Osteoblast (primary cell): ENCODE measurements around the gene SIRPA. TPM values are rescaled to one million over a fixed set of nuclear protein-coding genes. Genes with fewer than 3 reads are reported as not detected.
"Not testable (repeated sequence)": the region's sequence is repeated elsewhere in the genome, so short reads cannot be mapped to it uniquely, and the experiment has no call there.

Experiments
- DNase-seq: peaks from one replicate; pipeline ENCODE4 v3.0.0; 2011; ENCODE audit warnings: low spot score, mixed read lengths; ENCODE audit not compliant: insufficient read length; ENCODE audit errors: missing footprints
- H2AFZ ChIP-seq: 2 replicates; pipeline ENCODE4 v1.6.0; 2011; ENCODE audit warnings: mild to moderate bottlenecking, low read length
- H3K27ac ChIP-seq: 2 replicates; pipeline ENCODE4 v1.5.1; 2011; ENCODE audit warnings: mild to moderate bottlenecking, low read depth, low read length, moderate library complexity
- H3K27me3 ChIP-seq: 2 replicates; pipeline ENCODE4 v1.6.0; 2012; ENCODE audit warnings: mild to moderate bottlenecking, control low read depth, inconsistent platforms, low read length, moderate library complexity; ENCODE audit not compliant: insufficient read depth
- H3K36me3 ChIP-seq: 2 replicates; pipeline ENCODE4 v1.5.1; 2011; ENCODE audit warnings: mild to moderate bottlenecking, low read length, control low read depth, moderate library complexity; ENCODE audit not compliant: insufficient read depth
- H3K4me1 ChIP-seq: 2 replicates; pipeline ENCODE4 v1.5.1; 2011; ENCODE audit warnings: mild to moderate bottlenecking, low read length, control low read depth, moderate library complexity; ENCODE audit not compliant: insufficient read depth
- H3K4me2 ChIP-seq: 2 replicates; pipeline ENCODE4 v1.6.0; 2011; ENCODE audit warnings: mild to moderate bottlenecking, low read length; ENCODE audit not compliant: insufficient read depth
- H3K4me3 ChIP-seq: fragments of 200-600 bp; sonication (generic); 3 replicates; pipeline ENCODE4 v1.5.1; 2012; ENCODE audit warnings: mild to moderate bottlenecking, low read length, inconsistent platforms; ENCODE audit not compliant: insufficient read depth
- H3K79me2 ChIP-seq: 2 replicates; pipeline ENCODE4 v1.6.0; 2012; ENCODE audit warnings: mild to moderate bottlenecking, low read length, control low read depth, inconsistent platforms; ENCODE audit not compliant: insufficient read depth
- H3K9me3 ChIP-seq: 2 replicates; pipeline ENCODE4 v1.5.1; 2011; ENCODE audit warnings: low read depth, low read length, control low read depth
- H4K20me1 ChIP-seq: 2 replicates; pipeline ENCODE4 v1.6.0; 2012; ENCODE audit warnings: mild to moderate bottlenecking, low read length, control low read depth; ENCODE audit not compliant: insufficient read depth
- CTCF ChIP-seq: IDR thresholded peaks from 2 replicates; pipeline ENCODE4 v1.5.1; 2011; ENCODE audit warnings: mild to moderate bottlenecking, low read depth, low read length, moderate library complexity; ENCODE audit errors: extremely low read depth
- total RNA-seq: library from RNA; depleted of rRNA; stranded (reverse); fragments of >200 nt; gene quantifications from 2 replicates; pipeline ENCODE4 v1.2.3, GENCODE V29; 2012

Gene SIRPA
- total RNA-seq, 1 donor = 15.9 TPM

- DNase-seq = no peak
- Histone ChIP-seq H3K4me3 (no peak overlapping the region), H3K4me2 (no peak overlapping the region), H3K9me3 (no peaks in the 10 kb centered on the region), H3K36me3 (peaks cover 25% of the 10 kb centered on the region), H3K27me3 (no peaks in the 10 kb centered on the region), H4K20me1 (peaks cover 59% of the 10 kb centered on the region), H3K79me2 (peaks cover 51% of the 10 kb centered on the region), H2AFZ (no peak overlapping the region), H3K4me1 (peaks cover 17% of the 10 kb centered on the region), H3K27ac (no peak overlapping the region)
- TF ChIP-seq CTCF = no peak
Observed at GRCh38 chr20:1911536-1911935, 16.3 kb downstream of the SIRPA start.

- Histone ChIP-seq H3K9me3 (no peaks in the 10 kb centered on the region), H3K27me3 (no peaks in the 10 kb centered on the region), H4K20me1 (peaks cover 54% of the 10 kb centered on the region), H3K27ac (no peak overlapping the region), H3K36me3 (peaks cover 26% of the 10 kb centered on the region), H3K4me2 (no peak overlapping the region), H3K79me2 (peaks cover 49% of the 10 kb centered on the region), H3K4me1 (peaks cover 12% of the 10 kb centered on the region), H2AFZ (no peak overlapping the region), H3K4me3 (no peak overlapping the region)
- no peak for DNase-seq
- no peak for TF ChIP-seq CTCF
Observed at GRCh38 chr20:1912053-1912452, 16.8 kb downstream of the SIRPA start.

- Histone ChIP-seq H3K4me3 (no peak overlapping the region), H3K4me2 (no peak overlapping the region), H3K4me1 (peaks cover 6% of the 10 kb centered on the region), H4K20me1 (peaks cover 53% of the 10 kb centered on the region), H3K9me3 (no peaks in the 10 kb centered on the region), H2AFZ (no peak overlapping the region), H3K27ac (no peak overlapping the region), H3K27me3 (no peaks in the 10 kb centered on the region), H3K79me2 (peaks cover 46% of the 10 kb centered on the region), H3K36me3 (peaks cover 29% of the 10 kb centered on the region)
- no peak for DNase-seq
- TF ChIP-seq CTCF = no peak
Observed at GRCh38 chr20:1912646-1913045, 17.4 kb downstream of the SIRPA start.

GRCh38 chr20:1915233-1915632, 20.0 kb downstream of the SIRPA start:
- Histone ChIP-seq H3K79me2 (peaks cover 26% of the 10 kb centered on the region), H4K20me1 (peaks cover 44% of the 10 kb centered on the region), H3K36me3 (peaks cover 45% of the 10 kb centered on the region)
- H3K27ac ChIP-seq, DNase-seq, H3K4me1 ChIP-seq, H3K27me3 ChIP-seq, H3K4me3 ChIP-seq, H3K9me3 ChIP-seq, H2AFZ ChIP-seq, H3K4me2 ChIP-seq: not testable (repeated sequence)
